ENCODE measurements around the gene ADAMTS17. TPM values are rescaled to one million over a fixed set of nuclear protein-coding genes. Genes with fewer than 3 reads are reported as not detected.

The ADAMTS17 gene
- total RNA-seq, 1 donor from 2014 or later = 4.8 TPM

GRCh38 chr15:100307241-100308212 lies 34.2 kb downstream of the ADAMTS17 start:
- TF ChIP-seq CTCF (IDR thresholded peaks at IDR 0.05; ENCODE audit: unreplicated experiment) = no peak
- DNase-seq (ENCODE audit: low spot score) = no peak
- H3K4me3 Mint-ChIP-seq (ENCODE audit: unreplicated experiment) = no peak overlapping the region
- H3K27ac Mint-ChIP-seq (ENCODE audit: unreplicated experiment) = no peak overlapping the region
- no peaks in the 10 kb centered on the region for H3K36me3 Mint-ChIP-seq (ENCODE audit: low read depth, unreplicated experiment)
- no peaks in the 10 kb centered on the region for H3K9me3 Mint-ChIP-seq (ENCODE audit: unreplicated experiment)
- H3K4me1 Mint-ChIP-seq (ENCODE audit: unreplicated experiment) = no peaks in the 10 kb centered on the region
- H3K27me3 Mint-ChIP-seq (ENCODE audit: unreplicated experiment) = peaks cover 2% of the 10 kb centered on the region

GRCh38 chr15:100306098-100306497 lies 35.7 kb downstream of the ADAMTS17 start:
- no peak for TF ChIP-seq CTCF (IDR thresholded peaks at IDR 0.05; ENCODE audit: unreplicated experiment)
- no peaks in the 10 kb centered on the region for H3K9me3 Mint-ChIP-seq (ENCODE audit: unreplicated experiment)

GRCh38 chr15:100301910-100302431 lies 39.8 kb downstream of the ADAMTS17 start:
- Mint-ChIP-seq H3K27ac (ENCODE audit: unreplicated experiment) (no peak overlapping the region), H3K4me1 (ENCODE audit: unreplicated experiment) (no peaks in the 10 kb centered on the region), H3K9me3 (ENCODE audit: unreplicated experiment) (peaks cover 7% of the 10 kb centered on the region), H3K36me3 (ENCODE audit: low read depth, unreplicated experiment) (peaks cover 5% of the 10 kb centered on the region), H3K27me3 (ENCODE audit: unreplicated experiment) (peaks cover 1% of the 10 kb centered on the region), H3K4me3 (ENCODE audit: unreplicated experiment) (no peak overlapping the region)
- DNase-seq (ENCODE audit: low spot score) = no peak
- TF ChIP-seq CTCF (IDR thresholded peaks at IDR 0.05; ENCODE audit: unreplicated experiment) = no peak

More at GRCh38 chr15:100306098-100306497, 35.7 kb downstream of the ADAMTS17 start:
- Mint-ChIP-seq H3K4me3 (ENCODE audit: unreplicated experiment) (no peak overlapping the region), H3K27ac (ENCODE audit: unreplicated experiment) (no peak overlapping the region), H3K4me1 (ENCODE audit: unreplicated experiment) (no peaks in the 10 kb centered on the region), H3K27me3 (ENCODE audit: unreplicated experiment) (peaks cover 2% of the 10 kb centered on the region), H3K36me3 (ENCODE audit: low read depth, unreplicated experiment) (no peaks in the 10 kb centered on the region)
- no peak for DNase-seq (ENCODE audit: low spot score)

DNA sequence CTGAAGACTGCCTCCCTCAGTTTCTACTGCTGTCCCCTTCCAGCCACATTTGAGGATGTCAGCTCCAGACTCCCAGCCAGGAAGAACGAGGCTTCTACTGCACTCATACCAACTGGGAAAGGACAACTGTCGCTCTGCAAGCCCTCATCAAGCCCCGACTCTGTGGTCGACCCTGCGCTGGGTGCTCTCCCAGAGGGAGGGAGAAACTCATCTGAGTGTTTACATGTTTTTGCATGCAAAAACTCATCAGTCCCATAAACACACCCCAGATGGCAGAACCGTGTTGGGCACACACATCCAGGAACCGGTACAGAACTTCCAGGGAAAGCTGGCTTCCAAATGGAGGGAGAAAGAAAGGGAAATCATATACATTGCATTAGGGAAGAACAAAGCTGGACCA lies 43.5 kb downstream of the ADAMTS17 start:
- no peak for TF ChIP-seq CTCF (IDR thresholded peaks at IDR 0.05; ENCODE audit: unreplicated experiment)
- Mint-ChIP-seq H3K36me3 (ENCODE audit: low read depth, unreplicated experiment) (peaks cover 8% of the 10 kb centered on the region), H3K4me3 (ENCODE audit: unreplicated experiment) (no peak overlapping the region), H3K27me3 (ENCODE audit: unreplicated experiment) (peaks cover 1% of the 10 kb centered on the region), H3K9me3 (ENCODE audit: unreplicated experiment) (peaks cover 7% of the 10 kb centered on the region), H3K27ac (ENCODE audit: unreplicated experiment) (no peak overlapping the region), H3K4me1 (ENCODE audit: unreplicated experiment) (no peaks in the 10 kb centered on the region)
- no peak for DNase-seq (ENCODE audit: low spot score)

DNA sequence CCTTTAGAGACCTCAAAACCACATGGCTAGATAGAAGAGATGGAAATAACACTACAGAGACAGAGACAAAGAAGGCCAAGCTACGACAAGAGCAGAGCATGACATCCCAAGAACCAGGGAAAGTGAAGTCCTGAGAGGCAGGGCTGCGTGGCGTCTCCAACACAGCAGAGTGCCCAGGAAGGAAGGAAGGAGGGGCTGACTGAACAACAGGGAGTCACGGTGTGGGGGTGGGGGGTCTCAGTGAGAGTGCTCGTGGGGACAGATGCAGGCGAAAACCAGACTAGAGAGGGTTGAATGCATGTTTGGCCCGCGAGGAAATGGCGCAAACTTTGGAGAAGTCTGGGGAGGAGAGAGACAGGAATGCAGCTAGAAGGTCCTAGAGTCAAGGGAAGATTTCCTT lies 44.0 kb downstream of the ADAMTS17 start:
- peaks cover 8% of the 10 kb centered on the region for H3K36me3 Mint-ChIP-seq (ENCODE audit: low read depth, unreplicated experiment)
- H3K4me1 Mint-ChIP-seq (ENCODE audit: unreplicated experiment) = no peaks in the 10 kb centered on the region
- TF ChIP-seq CTCF (IDR thresholded peaks at IDR 0.05; ENCODE audit: unreplicated experiment) = no peak
- no peak overlapping the region for H3K4me3 Mint-ChIP-seq (ENCODE audit: unreplicated experiment)
- peaks cover 1% of the 10 kb centered on the region for H3K27me3 Mint-ChIP-seq (ENCODE audit: unreplicated experiment)
- no peak for DNase-seq (ENCODE audit: low spot score)
- peaks cover 7% of the 10 kb centered on the region for H3K9me3 Mint-ChIP-seq (ENCODE audit: unreplicated experiment)
- no peak overlapping the region for H3K27ac Mint-ChIP-seq (ENCODE audit: unreplicated experiment)
